OCI-LY3 (cell line): ENCODE data around the gene SRGAP2C.
"Not testable (repeated sequence)": the region's sequence is repeated elsewhere in the genome, so short reads cannot be mapped to it uniquely, and the experiment has no call there.

ENCODE experiments used
- EZH2phosphoT487 ChIP-seq: fragments of 200-600 bp; shearing (Covaris generic); IDR thresholded peaks from 2 replicates; pipeline ENCODE4 v1.6.1; 2018; ENCODE audit warnings: antibody characterized with exemption, mixed run types, low read depth
- TF ChIP-seq, protein P1 (sequence below): fragments of 200-600, 300-600 bp; sonication (generic); IDR thresholded peaks from 2 replicates; pipeline ENCODE4 v1.5.1; 2014; ENCODE audit warnings: antibody characterized with exemption, low read length, low read depth

DNA sequence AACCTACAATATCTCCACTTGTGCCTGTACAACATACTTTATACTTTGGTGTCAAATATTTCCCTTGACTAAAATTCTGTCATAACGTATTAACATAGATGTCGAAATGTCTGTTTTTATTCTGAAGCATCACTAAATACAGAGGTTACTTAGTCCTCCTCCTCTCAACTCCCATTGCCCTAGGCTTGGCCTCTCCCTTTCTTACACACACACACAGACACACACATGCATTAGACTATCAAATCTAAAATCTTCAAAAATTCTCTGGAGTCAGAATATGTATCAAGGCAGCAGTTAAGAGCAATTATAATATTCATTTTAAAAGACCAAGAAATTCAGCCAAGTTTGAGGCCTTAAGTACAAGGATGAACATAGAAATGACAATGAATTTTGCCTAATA, 8.1 kb upstream of the SRGAP2C start:
- TF ChIP-seq, protein P1, sequence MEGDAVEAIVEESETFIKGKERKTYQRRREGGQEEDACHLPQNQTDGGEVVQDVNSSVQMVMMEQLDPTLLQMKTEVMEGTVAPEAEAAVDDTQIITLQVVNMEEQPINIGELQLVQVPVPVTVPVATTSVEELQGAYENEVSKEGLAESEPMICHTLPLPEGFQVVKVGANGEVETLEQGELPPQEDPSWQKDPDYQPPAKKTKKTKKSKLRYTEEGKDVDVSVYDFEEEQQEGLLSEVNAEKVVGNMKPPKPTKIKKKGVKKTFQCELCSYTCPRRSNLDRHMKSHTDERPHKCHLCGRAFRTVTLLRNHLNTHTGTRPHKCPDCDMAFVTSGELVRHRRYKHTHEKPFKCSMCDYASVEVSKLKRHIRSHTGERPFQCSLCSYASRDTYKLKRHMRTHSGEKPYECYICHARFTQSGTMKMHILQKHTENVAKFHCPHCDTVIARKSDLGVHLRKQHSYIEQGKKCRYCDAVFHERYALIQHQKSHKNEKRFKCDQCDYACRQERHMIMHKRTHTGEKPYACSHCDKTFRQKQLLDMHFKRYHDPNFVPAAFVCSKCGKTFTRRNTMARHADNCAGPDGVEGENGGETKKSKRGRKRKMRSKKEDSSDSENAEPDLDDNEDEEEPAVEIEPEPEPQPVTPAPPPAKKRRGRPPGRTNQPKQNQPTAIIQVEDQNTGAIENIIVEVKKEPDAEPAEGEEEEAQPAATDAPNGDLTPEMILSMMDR: not testable (repeated sequence)
- not testable (repeated sequence) for TF ChIP-seq EZH2phosphoT487
